Bone marrow (tissue), 2 donors: ENCODE results near the gene MED26.

Experiments
- DNase-seq, 2 donors: peaks; one replicate each; lab custom pipeline; 2025; lab: John Stamatoyannopoulos, UW

Gene MED26

GRCh38 chr19:16613841-16614240, 14.2 kb downstream of the MED26 start:
- no peak for DNase-seq

GRCh38 chr19:16612636-16613035, 15.4 kb downstream of the MED26 start:
- no peak for DNase-seq

- no peak for DNase-seq
Measured at GRCh38 chr19:16611121-16611520, 16.9 kb downstream of the MED26 start.

GRCh38 chr19:16609511-16610200, 18.3 kb downstream of the MED26 start:
- no peak for DNase-seq

GRCh38 chr19:16608290-16608739, 19.7 kb downstream of the MED26 start:
- peak in 1 of 2 donors; percentile 27 for DNase-seq

GRCh38 chr19:16607819-16608218, 20.2 kb downstream of the MED26 start:
- DNase-seq, result no peak

GRCh38 chr19:16605553-16605994, 22.4 kb downstream of the MED26 start:
- DNase-seq, result no peak

GRCh38 chr19:16605115-16605514, 22.9 kb downstream of the MED26 start:
- DNase-seq, result no peak

- DNase-seq, result no peak
Measured at GRCh38 chr19:16604615-16605014, 23.4 kb downstream of the MED26 start.

- DNase-seq, result no peak
Measured at GRCh38 chr19:16603090-16603489, 24.9 kb downstream of the MED26 start.

- no peak for DNase-seq
Measured at GRCh38 chr19:16601378-16602052, 26.5 kb downstream of the MED26 start.

GRCh38 chr19:16600824-16601223, 27.2 kb downstream of the MED26 start:
- DNase-seq, result no peak

GRCh38 chr19:16599655-16600346, 28.2 kb downstream of the MED26 start:
- DNase-seq, result no peak

- DNase-seq, result no peak
Measured at GRCh38 chr19:16598848-16599247, 29.2 kb downstream of the MED26 start.

- DNase-seq, result no peak
Measured at GRCh38 chr19:16596399-16596798, 31.6 kb downstream of the MED26 start.

- no peak for DNase-seq
Measured at GRCh38 chr19:16595097-16595496, 32.9 kb downstream of the MED26 start.

- DNase-seq, result no peak
Measured at GRCh38 chr19:16594681-16595091, 33.3 kb downstream of the MED26 start.

GRCh38 chr19:16594131-16594586, 33.8 kb downstream of the MED26 start:
- DNase-seq, result peak; percentile 11 to 20

GRCh38 chr19:16593181-16593580, 34.8 kb downstream of the MED26 start:
- DNase-seq, result no peak

- no peak for DNase-seq
Measured at GRCh38 chr19:16591803-16592556, 36.0 kb downstream of the MED26 start.

- no peak for DNase-seq
Measured at GRCh38 chr19:16590876-16591802, 36.9 kb downstream of the MED26 start.
